ENCODE data around the gene SPAG8. TPM values are rescaled to one million over a fixed set of nuclear protein-coding genes. Genes with fewer than 3 reads are reported as not detected.
A peak's percentile ranks its signal among the peaks of the same experiment; 100 is the strongest.

SPAG8 gene
- total RNA-seq, 2 donors from 2014 or later: 0.15 to 1.5 TPM

GRCh38 chr9:35841645-35841900, 29.5 kb upstream of the SPAG8 start:
- DNase-seq (no peak), ATAC-seq (no peak)
- intact Hi-C loops (cut with DNase I, micrococcal nuclease): no loop called here

- DNase-seq: no peak
- intact Hi-C loops (cut with DNase I, micrococcal nuclease): no loop called here
- no peak for ATAC-seq
Observed at GRCh38 chr9:35840881-35841644, 29.0 kb upstream of the SPAG8 start.

- intact Hi-C loops (cut with DNase I, micrococcal nuclease): no loop called here
- DNase-seq: no peak
- no peak for ATAC-seq
Observed at GRCh38 chr9:35839926-35840325, 27.9 kb upstream of the SPAG8 start.

- ATAC-seq: no peak
- intact Hi-C loops (cut with DNase I, micrococcal nuclease): no loop called here
- no peak for DNase-seq
Observed at GRCh38 chr9:35836595-35836994, 24.5 kb upstream of the SPAG8 start.

GRCh38 chr9:35835766-35836165, 23.7 kb upstream of the SPAG8 start:
- DNase-seq (no peak), ATAC-seq (peak; percentile 24)
- intact Hi-C loops (cut with DNase I, micrococcal nuclease): no loop called here

GRCh38 chr9:35835216-35835632, 23.2 kb upstream of the SPAG8 start:
- DNase-seq: peak; percentile 39 to 61

GRCh38 chr9:35834260-35835215, 22.5 kb upstream of the SPAG8 start:
- intact Hi-C loops (cut with DNase I, micrococcal nuclease): no loop called here
- no peak for ATAC-seq
- no peak for DNase-seq

More at GRCh38 chr9:35835216-35835632, 23.2 kb upstream of the SPAG8 start:
- ATAC-seq: peak; percentile 64
- intact Hi-C loops (cut with DNase I, micrococcal nuclease): no loop called here

- DNase-seq (no peak), ATAC-seq (peak; percentile 30)
- intact Hi-C loops (cut with DNase I, micrococcal nuclease): no loop called here
Observed at GRCh38 chr9:35832814-35833213, 20.8 kb upstream of the SPAG8 start.

GRCh38 chr9:35831040-35831439, 19.0 kb upstream of the SPAG8 start:
- DNase-seq: no peak
- intact Hi-C loops (cut with DNase I, micrococcal nuclease): no loop called here
- no peak for ATAC-seq

GRCh38 chr9:35829764-35830096, 17.7 kb upstream of the SPAG8 start:
- intact Hi-C loops (cut with DNase I, micrococcal nuclease): no loop called here

GRCh38 chr9:35829084-35829763, 17.2 kb upstream of the SPAG8 start, which contains the start of gene TMEM8B:
Gene TMEM8B (plus strand): TSS chr9:35829228. CDS start chr9:35829448, 220 bp downstream.
- ATAC-seq (peak; percentile 77), DNase-seq (peak; percentile 97 to 100)
- intact Hi-C loops (cut with DNase I, micrococcal nuclease): no loop called here

More at GRCh38 chr9:35829764-35830096, 17.7 kb upstream of the SPAG8 start:
- no peak for ATAC-seq
- DNase-seq: no peak

GRCh38 chr9:35828716-35829083, 16.6 kb upstream of the SPAG8 start, which contains the start of gene FAM221B:
Gene FAM221B (minus strand): TSS chr9:35828732. CDS start chr9:35826161, 2,571 bp downstream.
- DNase-seq (peak; percentile 48 to 70), ATAC-seq (peak; percentile 4)
- intact Hi-C loops (cut with DNase I, micrococcal nuclease): no loop called here

- intact Hi-C loops (cut with DNase I, micrococcal nuclease): loop anchor here in 1 of 2 donors (2.0 kb wide), 2 partner anchors 37 to 55 kb away; partner anchors contain the start of gene NPR2
- no peak for DNase-seq
- ATAC-seq: no peak
Observed at GRCh38 chr9:35827486-35827885, 15.4 kb upstream of the SPAG8 start.

GRCh38 chr9:35826071-35826701, 14.1 kb upstream of the SPAG8 start:
- intact Hi-C loops (cut with DNase I, micrococcal nuclease): loop anchor here in 1 of 2 donors (2.0 kb wide), 2 partner anchors 35 to 57 kb away; partner anchors contain the start of gene NPR2
- DNase-seq (no peak), ATAC-seq (peak; percentile 44)

- intact Hi-C loops (cut with DNase I, micrococcal nuclease): no loop called here
- DNase-seq: no peak
- no peak for ATAC-seq
Observed at GRCh38 chr9:35822926-35823325, 10.9 kb upstream of the SPAG8 start.

- ATAC-seq (no peak), DNase-seq (no peak)
- intact Hi-C loops (cut with DNase I, micrococcal nuclease): no loop called here
Observed at GRCh38 chr9:35820076-35820475, 8.0 kb upstream of the SPAG8 start.

GRCh38 chr9:35818341-35818740, 6.3 kb upstream of the SPAG8 start:
- no peak for ATAC-seq
- DNase-seq: no peak
- intact Hi-C loops (cut with DNase I, micrococcal nuclease): no loop called here

GRCh38 chr9:35816708-35817107, 4.6 kb upstream of the SPAG8 start:
- ATAC-seq: no peak
- no peak for DNase-seq
- intact Hi-C loops (cut with DNase I, micrococcal nuclease): no loop called here
